SK-N-MC (cell line): ENCODE results near the gene KIF16B.
"Not testable (repeated sequence)": the region's sequence is repeated elsewhere in the genome, so short reads cannot be mapped to it uniquely, and the experiment has no call there.

Experiments used
- DNase-seq: peaks from one replicate; pipeline ENCODE4 v3.0.0-alpha.2; 2011; ENCODE audit warnings: low read depth, low spot score
- H3K27ac ChIP-seq: fragments of 200-600 bp; sonication (generic); 2 replicates; pipeline ENCODE4 v1.5.1; 2016; ENCODE audit warnings: mixed run types
- H3K36me3 ChIP-seq: fragments of 200-600 bp; sonication (generic); 2 replicates; pipeline ENCODE4 v1.6.1; 2017; ENCODE audit warnings: antibody characterized with exemption, low read length, mixed read lengths; ENCODE audit not compliant: insufficient read depth
- H3K4me3 ChIP-seq: fragments of 200-600 bp; sonication (generic); 2 replicates; pipeline ENCODE4 v1.5.1; 2016
- H3K9ac ChIP-seq: fragments of 200-600 bp; sonication (generic); 2 replicates; pipeline ENCODE4 v1.8.0; 2017; ENCODE audit warnings: mixed run types, mixed read lengths; ENCODE audit not compliant: insufficient read length
- H3K9me3 ChIP-seq: fragments of 200-600 bp; sonication (generic); 2 replicates; pipeline ENCODE4 v1.6.1; 2017; ENCODE audit warnings: low read depth, mild to moderate bottlenecking, antibody characterized with exemption, low read length, moderate library complexity, mixed read lengths
- EZH2 ChIP-seq: fragments of 200-600 bp; sonication (generic); IDR thresholded peaks from one replicate; pipeline ENCODE4 v1.6.1; 2017; ENCODE audit warnings: antibody characterized with exemption
- FOXP2 ChIP-seq: optimal IDR thresholded peaks from 2 replicates; pipeline ENCODE3; 2011; ENCODE audit warnings: mild to moderate bottlenecking, moderate library complexity; ENCODE audit not compliant: insufficient read depth; ENCODE audit errors: extremely low read length, control extremely low read depth
- POLR2AphosphoS5 ChIP-seq: IDR thresholded peaks from 2 replicates; pipeline ENCODE4 v1.6.1; 2012; ENCODE audit warnings: mild to moderate bottlenecking, low read depth, low read length, borderline replicate concordance

The KIF16B gene

DNA sequence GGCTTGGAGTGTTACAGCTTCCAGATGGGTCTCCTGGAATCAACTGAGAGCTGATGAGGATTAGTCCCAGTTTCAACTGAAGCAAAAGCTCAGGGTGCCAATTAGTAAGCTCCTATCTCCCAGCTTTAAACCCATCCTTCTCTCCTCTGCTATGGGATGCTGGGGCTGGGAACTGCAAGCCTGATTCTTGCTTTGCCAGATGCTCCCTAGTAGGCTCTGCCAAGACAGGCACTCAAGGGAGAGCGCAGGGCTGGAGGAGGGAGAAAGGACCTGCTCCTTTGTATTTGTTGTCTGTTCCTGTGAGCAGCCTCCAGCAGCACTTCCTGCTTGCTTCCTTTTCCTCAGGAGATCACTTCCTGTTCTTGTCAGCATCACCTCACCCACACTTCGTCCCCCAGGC lies 309.7 kb downstream of the KIF16B start:
- no peaks in the 10 kb centered on the region for H3K36me3 ChIP-seq
- DNase-seq, result peak; percentile 10
- H3K27ac ChIP-seq, result no peak overlapping the region
- TF ChIP-seq EZH2 (no peak), FOXP2 (no peak), POLR2AphosphoS5 (no peak)
- H3K9ac ChIP-seq, result no peak overlapping the region
- no peaks in the 10 kb centered on the region for H3K9me3 ChIP-seq
- H3K4me3 ChIP-seq, result no peak overlapping the region

DNA sequence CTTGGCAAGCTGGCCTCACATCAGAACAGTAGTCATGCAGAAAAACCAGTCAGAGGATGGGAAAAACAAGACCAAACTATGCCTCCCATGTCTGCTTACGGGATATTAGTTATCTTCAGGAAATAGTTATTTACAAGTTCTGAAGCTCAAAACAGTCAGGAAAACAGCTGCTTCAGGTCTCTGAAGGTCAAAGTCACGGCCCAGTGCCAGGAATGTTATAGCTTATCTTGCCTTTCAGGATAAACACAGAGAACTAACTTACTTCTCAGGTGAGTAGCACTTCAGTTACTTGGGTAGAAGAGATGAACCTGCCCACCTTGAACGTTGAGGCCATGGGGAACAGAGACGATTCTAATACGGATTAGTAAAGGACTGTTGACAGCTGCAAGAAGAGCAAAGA lies 310.7 kb downstream of the KIF16B start:
- Histone ChIP-seq H3K4me3 (no peak overlapping the region), H3K36me3 (no peaks in the 10 kb centered on the region), H3K9me3 (no peaks in the 10 kb centered on the region), H3K9ac (no peak overlapping the region), H3K27ac (no peak overlapping the region)
- TF ChIP-seq POLR2AphosphoS5 (no peak), FOXP2 (no peak), EZH2 (no peak)
- no peak for DNase-seq

DNA sequence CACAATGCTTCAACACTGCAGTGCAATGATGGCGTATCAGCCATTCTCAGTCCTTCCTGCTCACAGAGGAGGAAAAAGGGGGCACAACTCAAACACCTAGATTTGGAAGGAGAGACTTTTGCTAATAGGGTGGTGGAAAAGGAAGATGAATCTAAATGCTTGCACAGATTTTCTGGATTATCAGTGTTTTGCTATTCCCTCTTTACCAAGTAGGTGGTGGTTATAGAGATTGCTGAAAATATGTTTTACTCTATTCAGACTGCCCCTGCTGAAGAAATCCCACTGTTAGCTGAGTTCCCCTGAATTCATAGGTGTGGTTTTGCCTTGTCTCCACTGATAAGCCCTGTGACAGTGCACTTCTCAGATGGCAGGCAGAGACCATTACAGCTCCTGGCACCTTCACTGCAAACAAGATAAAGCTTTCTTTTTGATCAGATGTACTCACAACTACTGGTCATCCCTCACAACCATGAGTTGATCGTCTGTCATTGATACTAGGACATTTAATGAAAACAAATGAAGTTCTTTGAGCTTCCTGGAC lies 311.4 kb downstream of the KIF16B start:
- no peaks in the 10 kb centered on the region for H3K36me3 ChIP-seq
- no peak overlapping the region for H3K27ac ChIP-seq
- no peak overlapping the region for H3K9ac ChIP-seq
- H3K4me3 ChIP-seq, result no peak overlapping the region
- no peak for DNase-seq
- no peaks in the 10 kb centered on the region for H3K9me3 ChIP-seq
- TF ChIP-seq FOXP2 (no peak), POLR2AphosphoS5 (no peak)

GRCh38 chr20:16260911-16261310 lies 312.3 kb downstream of the KIF16B start:
- H3K4me3 ChIP-seq, result no peak overlapping the region
- H3K9me3 ChIP-seq, result no peaks in the 10 kb centered on the region
- H3K9ac ChIP-seq, result no peak overlapping the region
- no peak for TF ChIP-seq POLR2AphosphoS5
- TF ChIP-seq EZH2, result no peak
- TF ChIP-seq FOXP2, result no peak
- DNase-seq, result no peak
- H3K36me3 ChIP-seq, result no peaks in the 10 kb centered on the region
- no peak overlapping the region for H3K27ac ChIP-seq

DNA sequence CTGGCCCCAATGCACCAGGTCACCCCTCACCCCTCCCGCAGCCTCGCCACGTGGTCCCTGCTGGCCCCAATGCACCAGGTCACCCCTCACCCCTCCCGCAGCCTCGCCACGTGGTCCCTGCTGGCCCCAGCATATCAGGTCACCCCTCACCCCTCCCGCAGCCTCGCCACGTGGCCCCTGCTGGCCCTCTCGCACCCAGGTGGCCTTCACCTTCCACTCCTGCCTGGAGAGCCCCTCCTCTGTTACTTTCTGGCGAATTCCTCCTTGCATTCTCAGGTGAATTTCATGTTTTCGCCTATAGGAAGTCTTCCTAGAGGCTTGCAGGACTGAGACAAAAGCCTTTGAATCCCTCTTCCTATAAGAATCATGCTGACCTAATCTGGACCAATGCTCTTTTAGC lies 313.1 kb downstream of the KIF16B start:
- H3K27ac ChIP-seq, H3K9me3 ChIP-seq, H3K36me3 ChIP-seq, H3K9ac ChIP-seq, DNase-seq, H3K4me3 ChIP-seq: not testable (repeated sequence)

GRCh38 chr20:16258766-16259165 lies 314.5 kb downstream of the KIF16B start:
- Histone ChIP-seq H3K4me3 (no peak overlapping the region), H3K9me3 (no peaks in the 10 kb centered on the region), H3K27ac (no peak overlapping the region), H3K9ac (no peak overlapping the region), H3K36me3 (no peaks in the 10 kb centered on the region)
- DNase-seq, result no peak
- TF ChIP-seq FOXP2, result no peak
- TF ChIP-seq POLR2AphosphoS5, result no peak
- no peak for TF ChIP-seq EZH2

DNA sequence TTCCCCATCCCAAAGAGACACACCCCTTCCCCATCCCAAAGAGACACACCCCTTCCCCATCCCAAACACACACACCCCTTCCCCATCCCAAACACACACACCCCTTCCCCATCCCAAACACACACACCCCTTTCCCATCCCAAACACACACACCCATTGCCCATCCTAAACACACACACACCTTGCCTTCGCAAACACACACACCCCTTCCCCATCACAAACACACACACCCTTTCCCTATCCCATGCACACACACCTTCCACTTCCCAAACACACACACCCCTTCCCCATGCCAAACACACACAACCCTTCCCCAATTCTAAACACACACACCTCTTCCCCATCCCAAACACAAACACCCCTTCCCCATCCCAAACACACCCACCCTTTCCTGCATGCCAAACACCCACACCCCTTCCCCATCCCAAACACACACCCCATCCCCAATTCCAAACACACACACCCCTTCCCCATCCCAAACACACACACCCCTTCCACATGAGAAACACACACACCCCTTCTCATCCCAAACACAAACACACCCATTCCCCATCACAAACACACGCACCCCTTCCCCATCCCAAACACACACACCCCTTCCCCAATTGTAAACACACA lies 315.3 kb downstream of the KIF16B start:
- Histone ChIP-seq H3K36me3 (no peaks in the 10 kb centered on the region), H3K9me3 (no peaks in the 10 kb centered on the region), H3K9ac (no peak overlapping the region), H3K27ac (no peak overlapping the region), H3K4me3 (no peak overlapping the region)
- TF ChIP-seq EZH2 (no peak), FOXP2 (no peak), POLR2AphosphoS5 (no peak)
- DNase-seq, result no peak

DNA sequence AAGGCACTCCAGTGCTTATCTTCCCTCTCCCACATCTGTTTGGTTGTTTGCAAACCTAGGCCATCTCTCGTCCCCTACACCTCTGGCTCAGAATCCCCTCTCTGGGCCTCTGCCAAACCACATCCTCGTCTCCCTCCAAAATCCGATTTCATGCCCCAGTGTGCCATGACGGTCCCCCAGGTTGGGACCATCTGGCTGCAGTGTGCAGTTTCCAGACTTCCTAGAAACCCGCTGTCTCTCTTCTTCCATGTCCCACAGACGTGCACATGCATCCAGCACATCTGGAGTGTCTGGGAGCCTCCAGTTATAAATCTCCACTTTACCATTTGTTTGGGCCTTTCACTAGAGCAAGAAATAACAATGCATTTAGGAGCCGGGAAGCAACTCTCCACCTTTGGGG lies 316.2 kb downstream of the KIF16B start:
- Histone ChIP-seq H3K9ac (no peak overlapping the region), H3K4me3 (no peak overlapping the region), H3K27ac (no peak overlapping the region), H3K9me3 (no peaks in the 10 kb centered on the region), H3K36me3 (no peaks in the 10 kb centered on the region)
- TF ChIP-seq POLR2AphosphoS5 (no peak), FOXP2 (no peak), EZH2 (no peak)
- no peak for DNase-seq

GRCh38 chr20:16246870-16247269 lies 326.4 kb downstream of the KIF16B start:
- H3K4me3 ChIP-seq, result no peak overlapping the region
- DNase-seq, result no peak
- H3K36me3 ChIP-seq, result no peaks in the 10 kb centered on the region
- TF ChIP-seq POLR2AphosphoS5, result no peak
- TF ChIP-seq EZH2, result no peak
- TF ChIP-seq FOXP2, result no peak
- H3K27ac ChIP-seq, result no peak overlapping the region
- no peaks in the 10 kb centered on the region for H3K9me3 ChIP-seq
- no peak overlapping the region for H3K9ac ChIP-seq

DNA sequence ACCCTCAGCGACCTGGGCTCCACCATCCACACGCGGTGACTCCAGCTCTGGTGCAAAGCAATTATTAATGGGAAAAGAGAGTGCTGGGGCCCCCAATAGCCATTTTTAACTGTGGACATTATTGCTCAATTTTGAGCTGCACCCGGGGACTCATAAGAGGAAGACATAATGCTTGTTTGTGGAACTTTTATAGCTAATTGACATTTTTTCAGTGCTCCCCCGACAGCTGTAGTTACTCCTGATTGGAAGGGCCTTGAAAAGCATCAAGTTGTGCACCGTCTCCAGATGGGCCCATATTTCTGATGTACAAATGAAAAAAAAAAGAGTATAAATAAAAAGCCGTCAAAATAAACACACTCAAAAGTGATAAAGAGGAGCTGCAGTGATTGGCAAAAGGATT lies 327.0 kb downstream of the KIF16B start:
- no peak overlapping the region for H3K4me3 ChIP-seq
- no peak for DNase-seq
- TF ChIP-seq FOXP2, result no peak
- no peak for TF ChIP-seq EZH2
- TF ChIP-seq POLR2AphosphoS5, result no peak
- no peaks in the 10 kb centered on the region for H3K36me3 ChIP-seq
- no peak overlapping the region for H3K9ac ChIP-seq
- H3K9me3 ChIP-seq, result no peaks in the 10 kb centered on the region
- H3K27ac ChIP-seq, result no peak overlapping the region
